Chondrocyte (in vitro differentiated cells): Measurements from ENCODE around the gene ZNF442. TPM values are rescaled to one million over a fixed set of nuclear protein-coding genes. Genes with fewer than 3 reads are reported as not detected.
A peak's percentile ranks its signal among the peaks of the same experiment; 100 is the strongest.

ENCODE experiments used
- DNase-seq: peaks from one replicate; pipeline ENCODE4 v3.0.0; 2021; ENCODE audit warnings: mixed read lengths, low spot score
- H3K27ac Mint-ChIP-seq: one replicate; pipeline ENCODE4 v1.8.0; 2021; ENCODE audit warnings: mild to moderate bottlenecking, moderate library complexity, mixed read lengths; ENCODE audit not compliant: unreplicated experiment
- H3K27me3 Mint-ChIP-seq: 2 replicates; pipeline ENCODE4 v1.8.0; 2021; ENCODE audit warnings: low read depth, mixed read lengths
- H3K36me3 Mint-ChIP-seq: 2 replicates; pipeline ENCODE4 v1.8.0; 2021; ENCODE audit warnings: low read depth, mixed read lengths
- H3K4me1 Mint-ChIP-seq: 2 replicates; pipeline ENCODE4 v1.8.0; 2021; ENCODE audit warnings: low read depth, mild to moderate bottlenecking, mixed read lengths
- H3K4me3 Mint-ChIP-seq: one replicate; pipeline ENCODE4 v1.8.0; 2021; ENCODE audit warnings: mild to moderate bottlenecking, moderate library complexity, mixed read lengths; ENCODE audit not compliant: unreplicated experiment
- H3K9me3 Mint-ChIP-seq: 2 replicates; pipeline ENCODE4 v1.8.0; 2021; ENCODE audit warnings: low read depth, mixed read lengths
- total RNA-seq: library from RNA; stranded (reverse); gene quantifications from 3 replicates; pipeline ENCODE4 v1.2.1, GENCODE V29; 2021
- TF ChIP-seq, protein P1 (sequence below): fragments of 200-600 bp; sonication (generic); IDR thresholded peaks from 2 replicates; pipeline ENCODE4 v1.5.0; 2021; ENCODE audit warnings: antibody characterized with exemption, mild to moderate bottlenecking, moderate library complexity

Gene ZNF442
- total RNA-seq, 1 donor from 2014 or later = 3.3 TPM

DNA sequence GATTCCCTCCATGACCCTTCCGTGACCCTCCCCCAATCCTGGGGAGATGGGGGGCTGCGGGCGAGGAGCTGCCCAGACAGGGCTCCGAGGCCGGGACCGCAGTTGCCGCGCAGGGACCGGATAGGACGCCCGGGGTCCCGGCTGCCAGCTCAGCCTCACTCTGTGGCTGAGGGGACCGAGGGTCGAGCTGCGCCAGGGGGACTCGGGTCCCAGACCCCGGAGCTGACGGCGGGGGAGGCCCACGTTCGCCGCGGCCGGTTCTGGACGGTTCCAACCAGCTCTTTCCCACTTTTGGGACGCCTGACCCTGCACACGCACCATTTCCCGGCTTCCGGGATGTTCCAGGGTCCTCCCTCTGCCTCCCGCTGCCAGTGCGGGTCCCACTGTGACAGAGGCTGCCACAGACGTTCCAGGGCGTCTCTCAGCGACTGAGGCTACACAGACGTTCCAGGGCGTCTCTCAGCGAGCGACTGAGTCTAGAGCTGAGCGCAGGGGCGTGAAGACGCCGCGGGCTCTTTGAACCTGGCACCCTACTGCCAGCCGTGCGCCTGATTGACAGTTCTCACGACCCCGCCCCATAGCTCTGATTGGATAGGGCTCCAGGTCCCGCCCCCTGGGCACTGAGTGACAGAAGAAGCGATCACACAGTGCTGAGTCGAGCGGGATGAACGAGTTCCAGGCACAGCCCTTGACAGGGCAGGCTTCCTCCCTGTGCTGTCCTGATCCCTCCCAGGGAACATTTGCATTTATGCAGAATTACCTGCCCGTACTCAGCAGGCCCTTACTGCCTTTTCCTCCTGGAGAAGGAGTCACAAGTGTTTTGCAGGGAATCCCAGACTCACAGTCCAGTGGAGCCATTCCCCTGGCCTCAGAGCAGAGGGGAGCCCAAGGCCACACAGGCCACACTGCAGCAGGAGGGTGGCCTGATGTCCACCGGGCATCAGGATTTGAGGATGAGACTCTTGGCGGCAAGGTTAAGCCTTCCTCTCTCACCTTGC, 32.0 kb downstream of the ZNF442 start, which contains the start of gene ZNF563:
ZNF563 (minus strand) TSS at position 472 of the 998 bp plus-strand sequence; CDS start at position 321, 151 bp downstream.
- Mint-ChIP-seq H3K4me1 (peaks cover 11% of the 10 kb centered on the region), H3K9me3 (no peaks in the 10 kb centered on the region), H3K36me3 (no peaks in the 10 kb centered on the region), H3K27ac (peak within 1 kb of the TSS; percentile 95), H3K27me3 (no peaks in the 10 kb centered on the region), H3K4me3 (peak within 1 kb of the TSS; percentile 94)
- DNase-seq = peak; percentile 98
- TF ChIP-seq, protein P1, sequence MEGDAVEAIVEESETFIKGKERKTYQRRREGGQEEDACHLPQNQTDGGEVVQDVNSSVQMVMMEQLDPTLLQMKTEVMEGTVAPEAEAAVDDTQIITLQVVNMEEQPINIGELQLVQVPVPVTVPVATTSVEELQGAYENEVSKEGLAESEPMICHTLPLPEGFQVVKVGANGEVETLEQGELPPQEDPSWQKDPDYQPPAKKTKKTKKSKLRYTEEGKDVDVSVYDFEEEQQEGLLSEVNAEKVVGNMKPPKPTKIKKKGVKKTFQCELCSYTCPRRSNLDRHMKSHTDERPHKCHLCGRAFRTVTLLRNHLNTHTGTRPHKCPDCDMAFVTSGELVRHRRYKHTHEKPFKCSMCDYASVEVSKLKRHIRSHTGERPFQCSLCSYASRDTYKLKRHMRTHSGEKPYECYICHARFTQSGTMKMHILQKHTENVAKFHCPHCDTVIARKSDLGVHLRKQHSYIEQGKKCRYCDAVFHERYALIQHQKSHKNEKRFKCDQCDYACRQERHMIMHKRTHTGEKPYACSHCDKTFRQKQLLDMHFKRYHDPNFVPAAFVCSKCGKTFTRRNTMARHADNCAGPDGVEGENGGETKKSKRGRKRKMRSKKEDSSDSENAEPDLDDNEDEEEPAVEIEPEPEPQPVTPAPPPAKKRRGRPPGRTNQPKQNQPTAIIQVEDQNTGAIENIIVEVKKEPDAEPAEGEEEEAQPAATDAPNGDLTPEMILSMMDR = no peak

DNA sequence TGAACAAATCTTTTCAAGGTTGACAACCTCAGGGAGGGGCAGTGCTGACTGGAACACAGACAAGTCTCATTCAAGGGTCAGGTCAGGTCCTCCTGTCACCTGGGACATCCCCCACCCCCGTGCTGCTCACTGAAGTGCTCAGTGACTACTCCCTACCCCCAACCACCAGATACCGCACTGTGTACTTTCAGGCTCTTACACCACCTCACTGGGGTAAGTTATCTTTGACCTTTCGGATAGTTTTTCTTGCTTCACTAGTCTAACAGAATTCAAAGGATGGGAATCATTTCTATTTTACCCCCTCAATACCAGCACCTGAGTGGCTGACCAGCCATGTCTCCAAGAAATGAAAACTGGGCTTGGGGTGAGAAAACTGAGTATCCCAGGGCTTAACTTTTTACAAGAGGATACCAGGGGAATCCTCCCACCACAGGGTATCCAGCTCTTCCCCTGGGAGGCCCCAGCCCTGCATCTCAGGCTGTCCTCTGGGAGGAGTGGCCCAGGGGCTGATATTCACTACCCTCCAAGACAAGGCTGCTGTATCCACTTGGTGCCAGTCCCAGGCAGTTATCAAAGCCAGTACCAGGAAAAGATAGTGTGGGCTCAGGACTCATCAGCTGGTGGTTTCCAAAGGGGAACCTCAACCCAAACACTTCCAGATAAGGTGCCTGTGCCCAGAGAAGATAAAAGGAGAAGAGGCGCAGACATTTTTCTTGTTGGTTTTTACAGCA, 34.1 kb downstream of the ZNF442 start:
- Mint-ChIP-seq H3K4me1 (peaks cover 11% of the 10 kb centered on the region), H3K36me3 (no peaks in the 10 kb centered on the region), H3K4me3 (no peak overlapping the region), H3K27ac (no peak overlapping the region), H3K27me3 (no peaks in the 10 kb centered on the region), H3K9me3 (no peaks in the 10 kb centered on the region)
- TF ChIP-seq, protein P1 = no peak
- DNase-seq = no peak

DNA sequence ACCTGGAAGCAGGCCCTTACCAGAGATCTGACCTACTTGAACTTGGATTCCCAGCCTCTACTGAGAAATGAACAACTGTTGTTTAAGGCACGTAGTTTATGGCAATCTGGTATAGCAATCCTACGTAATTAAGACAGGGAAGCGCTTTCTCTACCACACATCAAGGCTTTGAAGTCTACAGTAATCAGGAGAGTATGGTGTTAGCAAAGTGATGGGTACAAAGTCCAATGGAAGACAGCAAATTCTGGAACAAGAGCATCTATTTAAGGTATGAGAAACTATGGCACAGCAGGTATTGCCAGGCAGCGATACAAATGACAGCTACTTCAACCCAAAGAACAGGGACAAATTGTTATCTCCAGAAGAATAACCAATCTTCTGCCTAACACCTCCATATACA, 35.1 kb downstream of the ZNF442 start:
- Mint-ChIP-seq H3K36me3 (no peaks in the 10 kb centered on the region), H3K4me3 (no peak overlapping the region), H3K9me3 (no peaks in the 10 kb centered on the region), H3K4me1 (peaks cover 11% of the 10 kb centered on the region), H3K27ac (no peak overlapping the region), H3K27me3 (no peaks in the 10 kb centered on the region)
- no peak for DNase-seq
- TF ChIP-seq, protein P1 = no peak

DNA sequence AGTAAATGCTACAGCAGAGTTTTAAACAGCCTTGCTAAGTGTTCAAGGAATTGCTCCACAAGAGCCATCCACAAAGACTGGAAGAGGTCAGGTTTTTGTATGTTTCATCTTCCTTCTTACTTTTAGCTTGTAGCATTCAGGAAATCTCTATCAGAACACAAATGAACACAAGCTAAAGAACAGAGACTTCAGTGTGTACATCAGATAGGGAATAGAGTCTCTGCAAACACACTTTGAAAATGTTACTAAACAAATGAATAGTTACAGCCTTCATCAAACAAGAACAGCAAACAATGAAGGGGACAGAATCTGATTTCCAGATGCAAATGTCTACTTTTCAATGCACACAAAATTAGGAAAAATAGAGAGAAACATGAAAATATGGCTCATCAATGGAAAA, 39.8 kb downstream of the ZNF442 start:
- peaks cover 13% of the 10 kb centered on the region for H3K36me3 Mint-ChIP-seq
- TF ChIP-seq, protein P1 = no peak
- H3K4me3 Mint-ChIP-seq = no peak overlapping the region
- no peaks in the 10 kb centered on the region for H3K4me1 Mint-ChIP-seq
- no peaks in the 10 kb centered on the region for H3K27me3 Mint-ChIP-seq
- peaks cover 14% of the 10 kb centered on the region for H3K9me3 Mint-ChIP-seq
- no peak for DNase-seq
- H3K27ac Mint-ChIP-seq = no peak overlapping the region

DNA sequence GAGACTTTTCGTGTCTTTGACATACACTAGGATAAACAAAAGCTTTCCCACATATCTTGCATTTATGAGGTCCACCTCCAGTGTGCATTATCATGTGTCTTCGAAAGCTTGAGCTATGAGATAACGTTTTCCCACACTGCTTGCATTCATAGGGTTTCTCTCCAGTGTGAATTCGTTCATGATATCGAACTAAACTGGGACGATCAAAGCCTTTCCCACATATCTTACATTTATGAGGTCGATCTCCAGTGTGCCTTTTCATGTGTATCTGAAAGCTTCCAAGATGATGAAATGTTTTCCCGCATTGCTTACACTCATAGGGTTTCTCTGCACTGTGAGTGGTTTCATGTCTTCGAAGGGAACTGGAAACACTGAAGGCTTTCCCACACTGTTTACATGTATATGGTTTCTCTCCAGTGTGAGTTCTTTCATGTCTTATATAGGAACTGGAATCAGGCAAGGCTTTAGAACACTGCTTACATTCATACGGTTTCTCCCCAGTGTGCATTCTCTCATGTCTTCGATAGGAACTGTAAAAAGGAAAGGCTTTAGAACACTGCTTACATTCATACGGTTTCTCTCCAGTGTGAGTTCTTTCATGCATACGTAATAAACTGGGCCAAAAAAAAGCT, 46.6 kb downstream of the ZNF442 start:
- TF ChIP-seq, protein P1 = no peak
- Mint-ChIP-seq H3K27ac (no peak overlapping the region), H3K9me3 (peaks cover 40% of the 10 kb centered on the region), H3K36me3 (peaks cover 35% of the 10 kb centered on the region), H3K4me1 (no peaks in the 10 kb centered on the region), H3K4me3 (no peak overlapping the region), H3K27me3 (no peaks in the 10 kb centered on the region)
- no peak for DNase-seq
